ENCODE measurements around the gene PITRM1.

- TF ChIP-seq POLR2A (IDR thresholded peaks at IDR 0.05) (no peak), CTCF (IDR thresholded peaks at IDR 0.05) (no peak)
Measured at GRCh38 chr10:3179174-3179573, 6.6 kb upstream of the PITRM1 start.
